A549 (cell line): ENCODE results near the gene ELP2. TPM values are rescaled to one million over a fixed set of nuclear protein-coding genes. Genes with fewer than 3 reads are reported as not detected.

Experiments
- ATAC-seq, 2 experiments: fragments of 200-7000 bp in 1 of 2; fragments of >200 bp in 1 of 2; cut with Nextera tagmentation in 1 of 2; cut with Tn5 transposase in 1 of 2; 3 replicates each; pipeline versions ENCODE4 v1.8.0 to v1.9.1; 2018 to 2020; ENCODE audit warnings: mild to moderate bottlenecking in 1 of 2, moderate library complexity in 1 of 2
- CTCF ChIA-PET: fragments of 300-600 bp; sonication (Branson Sonifier 250); formaldehyde crosslinking; extraction: SDS; loops from one replicate; lab custom pipeline; 2021; ENCODE audit warnings: antibody characterized with exemption, inconsistent platforms; lab: Yijun Ruan, JAX
- POLR2A ChIA-PET: fragments of 350-600 bp; formaldehyde crosslinking; extraction: SDS; loops from one replicate; lab custom pipeline; 2021; ENCODE audit warnings: antibody characterized with exemption, inconsistent platforms; lab: Yijun Ruan, JAX
- DNase-seq, 2 experiments: peaks; one replicate each; pipeline versions ENCODE4 v3.0.0 to v3.0.0-alpha.2; 2011 to 2016; ENCODE audit warnings: low read depth in 1 of 2, low spot score in 1 of 2
- FAIRE-seq: peaks from 2 replicates; lab custom pipeline; 2011; peaks lifted over from hg19 to GRCh38; lab: Jason Lieb, UNC
- H3K27ac ChIP-seq, 2 experiments: fragments of >200 bp; sonication (Bioruptor Twin); formaldehyde crosslinking; 3 replicates each; pipeline ENCODE4 v1.5.1; 2016 to 2017
- H3K4me1 ChIP-seq: fragments of >200 bp; sonication (Bioruptor Twin); formaldehyde crosslinking; 3 replicates; pipeline ENCODE4 v1.6.1; 2016
- H3K4me2 ChIP-seq: fragments of >200 bp; sonication (Bioruptor Twin); formaldehyde crosslinking; 3 replicates; pipeline ENCODE4 v1.6.1; 2016
- H3K4me3 ChIP-seq: fragments of >200 bp; sonication (Bioruptor Twin); formaldehyde crosslinking; 3 replicates; pipeline ENCODE4 v1.5.1; 2016
- H3K9me3 ChIP-seq: fragments of >200 bp; sonication (Bioruptor Twin); formaldehyde crosslinking; 3 replicates; pipeline ENCODE4 v1.6.1; 2016
- CBX2 ChIP-seq: fragments of 200-600 bp; sonication (generic); IDR thresholded peaks from 2 replicates; pipeline ENCODE4 v1.6.1; 2016; ENCODE audit warnings: low read depth, mild to moderate bottlenecking, borderline replicate concordance
- CHD2 ChIP-seq: fragments of 150-350 bp; IDR thresholded peaks from 2 replicates; pipeline ENCODE4 v1.6.1; 2014; ENCODE audit warnings: low read length; ENCODE audit not compliant: partially characterized antibody
- CHD4 ChIP-seq: fragments of 200-600 bp; sonication (generic); IDR thresholded peaks from 2 replicates; pipeline ENCODE4 v1.6.1; 2016; ENCODE audit warnings: antibody characterized with exemption, mild to moderate bottlenecking, borderline replicate concordance
- CTCF ChIP-seq: fragments of >200 bp; sonication (Bioruptor Twin); formaldehyde crosslinking; IDR thresholded peaks from 3 replicates; pipeline ENCODE4 v1.5.1; 2016
- ELK1 ChIP-seq: fragments of 150-350 bp; IDR thresholded peaks from 2 replicates; pipeline ENCODE4 v1.6.1; 2014; ENCODE audit warnings: low read depth, mild to moderate bottlenecking, low read length
- ESRRA ChIP-seq: fragments of 150-350 bp; IDR thresholded peaks from 2 replicates; pipeline ENCODE4 v1.6.1; 2014; ENCODE audit warnings: mild to moderate bottlenecking, low read length, borderline replicate concordance
- FOSB ChIP-seq: fragments of 250-450 bp; sonication (Bioruptor Pico); IDR thresholded peaks from 2 replicates; pipeline ENCODE4 v1.5.0; 2020; ENCODE audit warnings: mild to moderate bottlenecking, moderate library complexity
- FOSL2 ChIP-seq, 2 experiments: fragments of 450-650 bp in 1 of 2; fragments of >200 bp in 1 of 2; sonication (Bioruptor Twin) in 1 of 2; formaldehyde crosslinking; IDR thresholded peaks; 2 replicates each; pipeline versions ENCODE4 v1.5.0 to v1.6.1; 2016 to 2020; ENCODE audit warnings: mild to moderate bottlenecking in 1 of 2, moderate library complexity in 1 of 2
- FOXS1 ChIP-seq: fragments of 250-450 bp; sonication (Bioruptor Pico); IDR thresholded peaks from 2 replicates; pipeline ENCODE4 v1.5.0; 2020; ENCODE audit warnings: mild to moderate bottlenecking, moderate library complexity
- GATA3 ChIP-seq: IDR thresholded peaks from 2 replicates; pipeline ENCODE4 v1.6.1; 2012; ENCODE audit warnings: borderline replicate concordance
- HES2 ChIP-seq: fragments of >200 bp; sonication (Bioruptor Twin); formaldehyde crosslinking; IDR thresholded peaks from 2 replicates; pipeline ENCODE4 v1.6.1; 2016
- HEYL ChIP-seq: fragments of 250-450 bp; sonication (Bioruptor Pico); IDR thresholded peaks from 2 replicates; pipeline ENCODE4 v1.8.0; 2021; ENCODE audit warnings: mild to moderate bottlenecking, moderate library complexity
- HOXA7 ChIP-seq: fragments of 250-450 bp; sonication (Bioruptor Pico); IDR thresholded peaks from 2 replicates; pipeline ENCODE4 v1.5.0; 2020; ENCODE audit warnings: mild to moderate bottlenecking, moderate library complexity
- HOXB5 ChIP-seq: fragments of 250-450 bp; sonication (Bioruptor Pico); IDR thresholded peaks from 2 replicates; pipeline ENCODE4 v1.5.0; 2020; ENCODE audit warnings: mild to moderate bottlenecking, moderate library complexity
- KDM5A ChIP-seq: fragments of 200-600 bp; sonication (generic); IDR thresholded peaks from 2 replicates; pipeline ENCODE4 v1.6.1; 2016; ENCODE audit warnings: antibody characterized with exemption, mild to moderate bottlenecking
- MAFK ChIP-seq: fragments of 450-650 bp; IDR thresholded peaks from 2 replicates; pipeline ENCODE4 v1.6.1; 2014; ENCODE audit not compliant: partially characterized antibody
- MAX ChIP-seq: IDR thresholded peaks from 2 replicates; pipeline ENCODE4 v1.6.1; 2012
- MAZ ChIP-seq: fragments of 150-350 bp; IDR thresholded peaks from 2 replicates; pipeline ENCODE4 v1.6.1; 2014; ENCODE audit warnings: antibody characterized with exemption, low read depth, low read length, borderline replicate concordance
- NPAS2 ChIP-seq: fragments of 250-450 bp; sonication (Bioruptor Pico); IDR thresholded peaks from 2 replicates; pipeline ENCODE4 v1.8.0; 2022; ENCODE audit warnings: mild to moderate bottlenecking, moderate library complexity, borderline replicate concordance
- PHF8 ChIP-seq: fragments of 200-600 bp; sonication (generic); IDR thresholded peaks from 2 replicates; pipeline ENCODE4 v1.6.1; 2016; ENCODE audit warnings: low read depth, mild to moderate bottlenecking, antibody characterized with exemption, moderate library complexity, borderline replicate concordance
- POLR2A ChIP-seq: IDR thresholded peaks from 2 replicates; pipeline ENCODE4 v1.6.1; 2012; ENCODE audit warnings: mild to moderate bottlenecking, low read length
- POLR2AphosphoS2 ChIP-seq: conservative IDR thresholded peaks from 2 replicates; pipeline ENCODE4 v1.6.1; 2012; ENCODE audit warnings: low read length, improper control_type of control experiment, inconsistent platforms
- RAD21 ChIP-seq, 2 experiments: fragments of >200 bp in 1 of 2; sonication (Bioruptor Twin) in 1 of 2; formaldehyde crosslinking in 1 of 2; IDR thresholded peaks in 1 of 2; conservative IDR thresholded peaks in 1 of 2; 2 replicates in 1 of 2; 3 replicates in 1 of 2; pipeline ENCODE4 v1.6.1; 2012 to 2018; ENCODE audit warnings: inconsistent platforms in 1 of 2
- RCOR1 ChIP-seq: fragments of 150-350 bp; IDR thresholded peaks from 2 replicates; pipeline ENCODE4 v1.6.1; 2014; ENCODE audit warnings: antibody characterized with exemption, low read length, low read depth
- RNF2 ChIP-seq: fragments of 200-600 bp; sonication (generic); IDR thresholded peaks from 2 replicates; pipeline ENCODE4 v1.6.1; 2016; ENCODE audit warnings: low read depth, mild to moderate bottlenecking, antibody characterized with exemption, moderate library complexity, borderline replicate concordance
- SMC3 ChIP-seq: fragments of >200 bp; sonication (Bioruptor Twin); formaldehyde crosslinking; IDR thresholded peaks from 3 replicates; pipeline ENCODE4 v1.6.1; 2018; ENCODE audit warnings: inconsistent platforms
- SREBF2 ChIP-seq: fragments of 450-650 bp; IDR thresholded peaks from 2 replicates; pipeline ENCODE4 v1.6.1; 2014; ENCODE audit warnings: mild to moderate bottlenecking, moderate library complexity
- TFCP2L1 ChIP-seq: fragments of 250-450 bp; sonication (Bioruptor Pico); IDR thresholded peaks from 2 replicates; pipeline ENCODE4 v1.5.0; 2021; ENCODE audit warnings: mild to moderate bottlenecking
- USF2 ChIP-seq: fragments of 450-650 bp; IDR thresholded peaks from 2 replicates; pipeline ENCODE4 v1.6.1; 2014; ENCODE audit warnings: antibody characterized with exemption
- ZFP36 ChIP-seq: fragments of 450-650 bp; IDR thresholded peaks from 2 replicates; pipeline ENCODE4 v1.6.1; 2014; ENCODE audit warnings: borderline replicate concordance; ENCODE audit not compliant: partially characterized antibody
- WGBS: methylation state at CpG from one replicate; pipeline ENCODE4 v1.1.6; 2017; ENCODE audit errors: missing lambda C conversion rate; 5-methylcytosine and 5-hydroxymethylcytosine counted together
- polyA plus RNA-seq, 4 experiments: library from polyadenylated mRNA; depleted of rRNA in 3 of 4; stranded (reverse); fragments of >200 nt; fragmentation: RNase III in 1 of 4; extraction: RNeasy Plus Mini Kit Qiagen cat#74134 plus additional on column Dnase treatment in 1 of 4; gene quantifications; 2 replicates in 3 of 4; 3 replicates in 1 of 4; pipeline ENCODE4 v1.2.3, GENCODE V29; 2011 to 2017

Gene ELP2
- polyA plus RNA-seq, 2 of the 4 experiments (the other 2 are of a cell fraction) = 28.8 to 73.4 TPM

GRCh38 chr18:36191711-36192110, 62.0 kb downstream of the ELP2 start:
- H3K27ac ChIP-seq = no peak overlapping the region
- FAIRE-seq = no peak
- H3K4me3 ChIP-seq = no peak overlapping the region
- WGBS = 84% methylated on average over 1 of the region's 1 CpG
- CTCF ChIA-PET = no interaction called here
- ATAC-seq = no peak
- peaks cover 11% of the 10 kb centered on the region; the same call in 2 of the 3 replicates for H3K4me1 ChIP-seq
- TF ChIP-seq GATA3 (no peak), USF2 (no peak), FOSL2 (IDR thresholded peaks at IDR 0.05) (no peak), FOSL2 (CRISPR knock-in tag; IDR thresholded peaks at IDR 0.05) (no peak), TFCP2L1 (no peak), RAD21 (conservative IDR thresholded peaks at IDR 0.05 in 1 of 2, IDR thresholded peaks at IDR 0.05 in 1 of 2) (no peak), HEYL (no peak), HOXB5 (no peak), ELK1 (no peak), RCOR1 (no peak), HOXA7 (no peak), POLR2AphosphoS2 (no peak), NPAS2 (CRISPR knock-in tag) (no peak), RNF2 (no peak), ZFP36 (no peak), HES2 (no peak)
- POLR2A ChIA-PET = no interaction called here
- no peak overlapping the region for H3K4me2 ChIP-seq
- no peak for DNase-seq
- H3K9me3 ChIP-seq = no peaks in the 10 kb centered on the region

GRCh38 chr18:36194600-36195315, 65.1 kb downstream of the ELP2 start:
- TF ChIP-seq RNF2 = no peak
- no peak for TF ChIP-seq CHD4
- no peak for TF ChIP-seq RCOR1
- no peak for TF ChIP-seq MAFK
- no peak for TF ChIP-seq PHF8
- no peak for TF ChIP-seq HOXB5
- no peak for TF ChIP-seq ESRRA
- TF ChIP-seq FOXS1 (CRISPR knock-in tag) = no peak
- TF ChIP-seq CTCF = no peak
- no peak for TF ChIP-seq CBX2
- TF ChIP-seq POLR2A = no peak
- TF ChIP-seq SREBF2 = no peak
- TF ChIP-seq CHD2 = no peak
- TF ChIP-seq MAZ = no peak
- TF ChIP-seq SMC3 = no peak
- no peak for TF ChIP-seq KDM5A
- no peak for TF ChIP-seq MAX
- no peak for TF ChIP-seq FOSB (CRISPR knock-in tag)
- TF ChIP-seq, all 56 proteins: peak for 0
- DNase-seq (no peak), FAIRE-seq (no peak), ATAC-seq (no peak)
- ChIA-PET POLR2A (no interaction called here), CTCF (interaction anchor here (1.7 kb wide), 1 partner anchor 12 kb away, joined by 4 read pairs; no protein-coding TSS in a partner anchor)
- WGBS = 88% methylated on average over 8 of the region's 8 CpGs
- Histone ChIP-seq H3K9me3 (no peaks in the 10 kb centered on the region), H3K4me3 (no peak overlapping the region), H3K4me2 (no peak overlapping the region), H3K27ac (no peak overlapping the region), H3K4me1 (no peaks in the 10 kb centered on the region)
